Neutrophil (primary cell): ENCODE results near the gene ADGRL3.
"Not testable (repeated sequence)": the region's sequence is repeated elsewhere in the genome, so short reads cannot be mapped to it uniquely, and the experiment has no call there.

Experiments used
- H3K27ac ChIP-seq: fragments of 200-600 bp; sonication (generic); 2 replicates; pipeline ENCODE4 v1.5.1; 2016; ENCODE audit warnings: mild to moderate bottlenecking, moderate library complexity
- H3K27me3 ChIP-seq: fragments of 200-600 bp; sonication (generic); 2 replicates; pipeline ENCODE4 v1.6.0; 2016; ENCODE audit warnings: mild to moderate bottlenecking
- H3K36me3 ChIP-seq: fragments of 200-600 bp; sonication (generic); 2 replicates; pipeline ENCODE4 v1.5.1; 2017
- H3K4me1 ChIP-seq, 2 experiments: fragments of 200-600 bp in 1 of 2; sonication (generic) in 1 of 2; 1 replicate in 1 of 2; 2 replicates in 1 of 2; pipeline versions ENCODE4 v1.5.1 to v1.6.1; 2013 to 2016; ENCODE audit warnings: low read depth in 1 of 2, low read length in 1 of 2, mild to moderate bottlenecking in 1 of 2, moderate library complexity in 1 of 2; ENCODE audit not compliant: control insufficient read depth in 1 of 2, insufficient read depth in 1 of 2
- H3K4me3 ChIP-seq, 2 experiments: fragments of 200-600 bp in 1 of 2; sonication (generic) in 1 of 2; 1 replicate in 1 of 2; 2 replicates in 1 of 2; pipeline ENCODE4 v1.5.1; 2013 to 2016; ENCODE audit warnings: low read depth in 1 of 2, low read length in 1 of 2, mild to moderate bottlenecking in 1 of 2, moderate library complexity in 1 of 2
- H3K9me3 ChIP-seq: fragments of 200-600 bp; sonication (generic); 2 replicates; pipeline ENCODE4 v1.5.1; 2016
- CTCF ChIP-seq: fragments of 200-600 bp; sonication (generic); IDR thresholded peaks from 2 replicates; pipeline ENCODE4 v1.5.1; 2016; ENCODE audit warnings: antibody characterized with exemption

ADGRL3 gene

DNA sequence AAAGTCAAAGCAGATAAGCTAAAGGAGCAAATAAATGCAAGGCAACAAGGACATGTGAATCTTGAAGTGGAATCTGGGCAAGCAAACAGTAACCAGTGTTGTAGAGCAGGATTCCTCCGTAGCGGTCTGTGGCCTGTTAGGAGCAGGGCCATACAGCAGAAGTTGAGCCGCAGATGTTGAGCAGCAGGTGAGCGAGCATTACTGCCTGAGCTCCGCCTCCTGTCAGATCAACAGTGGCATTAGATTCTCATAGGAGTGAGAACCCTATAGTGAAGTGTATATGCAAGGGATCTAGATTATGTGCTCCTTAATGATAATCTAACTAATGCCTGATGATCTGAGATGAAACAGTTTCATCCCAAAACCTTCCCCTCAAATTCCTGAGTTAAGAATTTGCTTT is 550.7 kb downstream of the ADGRL3 start:
- TF ChIP-seq CTCF, result no peak
- Histone ChIP-seq H3K27me3 (no peaks in the 10 kb centered on the region), H3K9me3 (no peaks in the 10 kb centered on the region), H3K36me3 (no peaks in the 10 kb centered on the region), H3K27ac (no peak overlapping the region), H3K4me1 (no peaks in the 10 kb centered on the region), H3K4me3 (no peak overlapping the region)

GRCh38 chr4:61752617-61753016 is 552.5 kb downstream of the ADGRL3 start:
- Histone ChIP-seq H3K4me1 (no peaks in the 10 kb centered on the region), H3K36me3 (no peaks in the 10 kb centered on the region), H3K4me3 (no peak overlapping the region), H3K9me3 (no peaks in the 10 kb centered on the region), H3K27ac (no peak overlapping the region), H3K27me3 (no peaks in the 10 kb centered on the region)
- no peak for TF ChIP-seq CTCF

GRCh38 chr4:61753739-61754138 is 553.6 kb downstream of the ADGRL3 start:
- Histone ChIP-seq H3K27me3 (no peaks in the 10 kb centered on the region), H3K4me3 (no peak overlapping the region), H3K36me3 (no peaks in the 10 kb centered on the region), H3K27ac (no peak overlapping the region), H3K9me3 (no peaks in the 10 kb centered on the region), H3K4me1 (no peaks in the 10 kb centered on the region)
- no peak for TF ChIP-seq CTCF

GRCh38 chr4:61756937-61757336 is 556.8 kb downstream of the ADGRL3 start:
- not testable (repeated sequence) for H3K4me3 ChIP-seq, H3K27ac ChIP-seq, H3K36me3 ChIP-seq, H3K9me3 ChIP-seq, H3K4me1 ChIP-seq, H3K27me3 ChIP-seq

- H3K4me1 ChIP-seq, H3K9me3 ChIP-seq, H3K27ac ChIP-seq, H3K36me3 ChIP-seq, H3K27me3 ChIP-seq, H3K4me3 ChIP-seq: not testable (repeated sequence)
These were observed 557.9 kb downstream of the ADGRL3 start for GRCh38 chr4:61757983-61758382.

- not testable (repeated sequence) for H3K27me3 ChIP-seq, H3K27ac ChIP-seq, H3K4me1 ChIP-seq, H3K9me3 ChIP-seq, H3K4me3 ChIP-seq, H3K36me3 ChIP-seq
These were observed 558.5 kb downstream of the ADGRL3 start for GRCh38 chr4:61758596-61758995.

DNA sequence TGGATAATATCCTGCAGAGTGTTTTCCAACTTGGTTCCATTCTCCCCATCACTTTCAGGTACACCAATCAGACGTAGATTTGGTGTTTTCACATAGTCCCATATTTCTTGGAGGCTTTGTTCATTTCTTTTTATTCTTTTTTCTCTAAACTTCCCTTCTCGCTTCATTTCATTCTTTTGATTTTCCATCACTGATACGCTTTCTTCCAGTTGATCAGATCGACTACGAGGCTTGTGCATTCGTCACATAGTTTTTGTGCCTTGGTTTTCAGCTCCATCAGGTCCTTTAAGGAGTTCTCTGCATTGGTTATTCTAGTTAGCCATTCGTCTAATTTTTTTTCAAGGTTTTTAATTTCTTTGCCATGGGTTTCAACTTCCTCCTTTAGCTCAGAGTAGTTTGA is 559.1 kb downstream of the ADGRL3 start:
- not testable (repeated sequence) for H3K4me3 ChIP-seq, H3K27me3 ChIP-seq, H3K36me3 ChIP-seq, H3K9me3 ChIP-seq, H3K27ac ChIP-seq, H3K4me1 ChIP-seq

GRCh38 chr4:61759885-61760284 is 559.8 kb downstream of the ADGRL3 start:
- H3K9me3 ChIP-seq, H3K4me1 ChIP-seq, H3K36me3 ChIP-seq, H3K4me3 ChIP-seq, H3K27ac ChIP-seq, H3K27me3 ChIP-seq: not testable (repeated sequence)
